Measurements from ENCODE around the gene LRWD1.

DNA sequence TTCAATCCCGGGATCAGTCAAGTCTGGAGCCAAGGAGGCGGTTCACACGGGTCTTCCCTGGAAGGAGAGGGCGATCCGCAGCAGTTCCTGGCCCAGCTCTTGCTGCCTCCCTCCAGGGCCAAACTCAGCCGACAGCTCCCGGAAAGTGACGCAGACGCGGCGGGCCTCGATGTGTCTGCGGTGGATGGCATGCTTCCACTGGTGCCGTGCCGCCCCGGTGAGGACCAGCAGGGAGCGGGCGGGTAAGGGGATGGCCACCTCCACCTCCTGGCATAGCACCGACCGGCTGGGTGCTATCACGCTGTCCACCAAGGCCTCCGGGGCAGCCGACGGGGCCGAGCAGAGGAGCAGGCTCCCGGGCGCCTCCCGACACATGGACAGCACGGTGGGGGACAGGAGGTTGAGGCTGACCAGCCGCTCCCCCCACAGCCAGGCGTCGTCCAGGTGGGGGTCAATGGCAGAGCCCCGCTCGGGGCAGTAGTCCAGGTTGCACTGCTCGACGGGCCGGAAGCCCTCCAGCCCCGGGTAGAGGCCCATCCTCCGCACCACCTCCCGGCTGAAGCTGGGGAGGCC, 7.3 kb upstream of the LRWD1 start:
- TF ChIP-seq, protein P1, sequence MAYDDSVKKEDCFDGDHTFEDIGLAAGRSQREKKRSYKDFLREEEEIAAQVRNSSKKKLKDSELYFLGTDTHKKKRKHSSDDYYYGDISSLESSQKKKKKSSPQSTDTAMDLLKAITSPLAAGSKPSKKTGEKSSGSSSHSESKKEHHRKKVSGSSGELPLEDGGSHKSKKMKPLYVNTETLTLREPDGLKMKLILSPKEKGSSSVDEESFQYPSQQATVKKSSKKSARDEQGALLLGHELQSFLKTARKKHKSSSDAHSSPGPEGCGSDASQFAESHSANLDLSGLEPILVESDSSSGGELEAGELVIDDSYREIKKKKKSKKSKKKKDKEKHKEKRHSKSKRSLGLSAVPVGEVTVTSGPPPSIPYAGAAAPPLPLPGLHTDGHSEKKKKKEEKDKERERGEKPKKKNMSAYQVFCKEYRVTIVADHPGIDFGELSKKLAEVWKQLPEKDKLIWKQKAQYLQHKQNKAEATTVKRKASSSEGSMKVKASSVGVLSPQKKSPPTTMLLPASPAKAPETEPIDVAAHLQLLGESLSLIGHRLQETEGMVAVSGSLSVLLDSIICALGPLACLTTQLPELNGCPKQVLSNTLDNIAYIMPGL (CRISPR knock-in tag; IDR thresholded peaks at IDR 0.05; ENCODE audit: borderline replicate concordance), result no peak
- TF ChIP-seq RFX5 (IDR thresholded peaks at IDR 0.05), result no peak
- no peak for TF ChIP-seq ZFP36 (IDR thresholded peaks at IDR 0.05; ENCODE audit: borderline replicate concordance, partially characterized antibody)
- TF ChIP-seq, protein P2, sequence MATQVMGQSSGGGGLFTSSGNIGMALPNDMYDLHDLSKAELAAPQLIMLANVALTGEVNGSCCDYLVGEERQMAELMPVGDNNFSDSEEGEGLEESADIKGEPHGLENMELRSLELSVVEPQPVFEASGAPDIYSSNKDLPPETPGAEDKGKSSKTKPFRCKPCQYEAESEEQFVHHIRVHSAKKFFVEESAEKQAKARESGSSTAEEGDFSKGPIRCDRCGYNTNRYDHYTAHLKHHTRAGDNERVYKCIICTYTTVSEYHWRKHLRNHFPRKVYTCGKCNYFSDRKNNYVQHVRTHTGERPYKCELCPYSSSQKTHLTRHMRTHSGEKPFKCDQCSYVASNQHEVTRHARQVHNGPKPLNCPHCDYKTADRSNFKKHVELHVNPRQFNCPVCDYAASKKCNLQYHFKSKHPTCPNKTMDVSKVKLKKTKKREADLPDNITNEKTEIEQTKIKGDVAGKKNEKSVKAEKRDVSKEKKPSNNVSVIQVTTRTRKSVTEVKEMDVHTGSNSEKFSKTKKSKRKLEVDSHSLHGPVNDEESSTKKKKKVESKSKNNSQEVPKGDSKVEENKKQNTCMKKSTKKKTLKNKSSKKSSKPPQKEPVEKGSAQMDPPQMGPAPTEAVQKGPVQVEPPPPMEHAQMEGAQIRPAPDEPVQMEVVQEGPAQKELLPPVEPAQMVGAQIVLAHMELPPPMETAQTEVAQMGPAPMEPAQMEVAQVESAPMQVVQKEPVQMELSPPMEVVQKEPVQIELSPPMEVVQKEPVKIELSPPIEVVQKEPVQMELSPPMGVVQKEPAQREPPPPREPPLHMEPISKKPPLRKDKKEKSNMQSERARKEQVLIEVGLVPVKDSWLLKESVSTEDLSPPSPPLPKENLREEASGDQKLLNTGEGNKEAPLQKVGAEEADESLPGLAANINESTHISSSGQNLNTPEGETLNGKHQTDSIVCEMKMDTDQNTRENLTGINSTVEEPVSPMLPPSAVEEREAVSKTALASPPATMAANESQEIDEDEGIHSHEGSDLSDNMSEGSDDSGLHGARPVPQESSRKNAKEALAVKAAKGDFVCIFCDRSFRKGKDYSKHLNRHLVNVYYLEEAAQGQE (IDR thresholded peaks at IDR 0.05), result no peak
- no peak for TF ChIP-seq EP300 (IDR thresholded peaks at IDR 0.05)
- no peak for TF ChIP-seq NFE2L2 (conservative IDR thresholded peaks at IDR 0.05; ENCODE audit: low read length)
- TF ChIP-seq, protein P3, sequence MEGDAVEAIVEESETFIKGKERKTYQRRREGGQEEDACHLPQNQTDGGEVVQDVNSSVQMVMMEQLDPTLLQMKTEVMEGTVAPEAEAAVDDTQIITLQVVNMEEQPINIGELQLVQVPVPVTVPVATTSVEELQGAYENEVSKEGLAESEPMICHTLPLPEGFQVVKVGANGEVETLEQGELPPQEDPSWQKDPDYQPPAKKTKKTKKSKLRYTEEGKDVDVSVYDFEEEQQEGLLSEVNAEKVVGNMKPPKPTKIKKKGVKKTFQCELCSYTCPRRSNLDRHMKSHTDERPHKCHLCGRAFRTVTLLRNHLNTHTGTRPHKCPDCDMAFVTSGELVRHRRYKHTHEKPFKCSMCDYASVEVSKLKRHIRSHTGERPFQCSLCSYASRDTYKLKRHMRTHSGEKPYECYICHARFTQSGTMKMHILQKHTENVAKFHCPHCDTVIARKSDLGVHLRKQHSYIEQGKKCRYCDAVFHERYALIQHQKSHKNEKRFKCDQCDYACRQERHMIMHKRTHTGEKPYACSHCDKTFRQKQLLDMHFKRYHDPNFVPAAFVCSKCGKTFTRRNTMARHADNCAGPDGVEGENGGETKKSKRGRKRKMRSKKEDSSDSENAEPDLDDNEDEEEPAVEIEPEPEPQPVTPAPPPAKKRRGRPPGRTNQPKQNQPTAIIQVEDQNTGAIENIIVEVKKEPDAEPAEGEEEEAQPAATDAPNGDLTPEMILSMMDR (IDR thresholded peaks at IDR 0.05), result no peak
- TF ChIP-seq POLR2A (IDR thresholded peaks at IDR 0.05; ENCODE audit: low read length), result no peak
- TF ChIP-seq, protein P4, sequence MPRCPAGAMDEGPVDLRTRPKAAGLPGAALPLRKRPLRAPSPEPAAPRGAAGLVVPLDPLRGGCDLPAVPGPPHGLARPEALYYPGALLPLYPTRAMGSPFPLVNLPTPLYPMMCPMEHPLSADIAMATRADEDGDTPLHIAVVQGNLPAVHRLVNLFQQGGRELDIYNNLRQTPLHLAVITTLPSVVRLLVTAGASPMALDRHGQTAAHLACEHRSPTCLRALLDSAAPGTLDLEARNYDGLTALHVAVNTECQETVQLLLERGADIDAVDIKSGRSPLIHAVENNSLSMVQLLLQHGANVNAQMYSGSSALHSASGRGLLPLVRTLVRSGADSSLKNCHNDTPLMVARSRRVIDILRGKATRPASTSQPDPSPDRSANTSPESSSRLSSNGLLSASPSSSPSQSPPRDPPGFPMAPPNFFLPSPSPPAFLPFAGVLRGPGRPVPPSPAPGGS (IDR thresholded peaks at IDR 0.05), result no peak
